HepG2 (cell line): Measurements from ENCODE around the gene OTC. TPM values are rescaled to one million over a fixed set of nuclear protein-coding genes. Genes with fewer than 3 reads are reported as not detected.

Experiments
- ATAC-seq: fragments of 200-7000 bp; cut with Tn5 transposase; 3 replicates; pipeline ENCODE4 v1.9.1; 2020; ENCODE audit warnings: mild to moderate bottlenecking, moderate library complexity
- BruUV-seq: library from RNA; stranded (reverse); fragments of 400-500 nt; replicated peaks from 2 replicates; lab custom pipeline; 2021; lab: Mats Ljungman, UMichigan
- CTCF ChIA-PET: fragments of 300-600 bp; formaldehyde crosslinking; extraction: SDS; loops from one replicate; lab custom pipeline; 2021; ENCODE audit warnings: low total read pairs, inconsistent platforms, low intra/inter-chr PET ratio; lab: Yijun Ruan, JAX
- POLR2A ChIA-PET: fragments of 350-600 bp; sonication (Branson Sonifier 250); formaldehyde crosslinking; loops from one replicate; lab custom pipeline; 2020; ENCODE audit warnings: antibody characterized with exemption, inconsistent platforms; lab: Yijun Ruan, JAX
- DNase-seq: peaks from one replicate; pipeline ENCODE4 v3.0.0-alpha.2; 2015; ENCODE audit warnings: low spot score
- FAIRE-seq: peaks from 3 replicates; lab custom pipeline; 2011; peaks lifted over from hg19 to GRCh38; lab: Jason Lieb, UNC
- H2AFZ ChIP-seq: one replicate; pipeline ENCODE4 v1.6.1; 2011; ENCODE audit warnings: low read length, inconsistent platforms
- H3K27ac ChIP-seq: fragments of 300-600 bp; 3 replicates; pipeline ENCODE4 v1.8.0; 2011; ENCODE audit warnings: mixed run types, mild to moderate bottlenecking, mixed read lengths, low read length, inconsistent platforms; ENCODE audit not compliant: insufficient read depth; ENCODE audit errors: extremely low read length
- H3K27me3 ChIP-seq, 2 experiments: fragments of 200-600 bp in 1 of 2; 2 replicates in 1 of 2; 3 replicates in 1 of 2; pipeline versions ENCODE4 v1.6.0 to v1.8.0; 2011; ENCODE audit warnings: low read length in 2 of 2, mild to moderate bottlenecking in 2 of 2, moderate library complexity in 2 of 2, inconsistent platforms in 1 of 2; ENCODE audit not compliant: insufficient read depth in 2 of 2, control insufficient read depth in 1 of 2
- H3K36me3 ChIP-seq, 2 experiments: fragments of 200-600 bp in 1 of 2; replicated peaks in 1 of 2; 2 replicates in 1 of 2; 3 replicates in 1 of 2; pipeline versions ENCODE4 v1.5.1 to v1.8.0; 2011; ENCODE audit warnings: low read length in 2 of 2, inconsistent platforms in 1 of 2; ENCODE audit not compliant: insufficient read depth in 2 of 2, control insufficient read depth in 1 of 2
- H3K4me1 ChIP-seq: 2 replicates; pipeline ENCODE4 v1.5.1; 2012; ENCODE audit warnings: low read length, inconsistent platforms; ENCODE audit not compliant: insufficient read depth
- H3K4me2 ChIP-seq: 2 replicates; pipeline ENCODE4 v1.6.0; 2011; ENCODE audit warnings: low read depth, low read length, inconsistent platforms
- H3K4me3 ChIP-seq, 3 experiments: fragments of 200-600 bp in 1 of 3; sonication (generic), shearing (Covaris generic) in 1 of 3; replicated peaks in 1 of 3; 2 replicates each; pipeline ENCODE4 v1.5.1; 2011 to 2016; ENCODE audit warnings: low read length in 3 of 3, inconsistent platforms in 2 of 3, low read depth in 2 of 3, mild to moderate bottlenecking in 2 of 3, control low read depth in 1 of 3, mixed read lengths in 1 of 3; ENCODE audit not compliant: insufficient read depth in 1 of 3
- H3K79me2 ChIP-seq: one replicate; pipeline ENCODE4 v1.6.1; 2011; ENCODE audit warnings: low read length, inconsistent platforms; ENCODE audit not compliant: insufficient read depth
- H3K9ac ChIP-seq: 2 replicates; pipeline ENCODE4 v1.6.0; 2011; ENCODE audit warnings: mild to moderate bottlenecking, low read depth, low read length, inconsistent platforms; ENCODE audit not compliant: insufficient read depth
- H3K9me3 ChIP-seq: 2 replicates; pipeline ENCODE4 v1.5.1; 2012; ENCODE audit warnings: mild to moderate bottlenecking, low read length
- H4K20me1 ChIP-seq: 2 replicates; pipeline ENCODE4 v1.6.0; 2011; ENCODE audit warnings: inconsistent platforms, mild to moderate bottlenecking, low read length, moderate library complexity; ENCODE audit not compliant: insufficient read depth
- CBX1 ChIP-seq: IDR thresholded peaks from one replicate; pipeline ENCODE4 v1.6.1; 2016; ENCODE audit warnings: antibody characterized with exemption, low read depth
- MAFF ChIP-seq: IDR thresholded peaks from 2 replicates; pipeline ENCODE4 v1.6.1; 2011; ENCODE audit warnings: low read depth, low read length, improper control_type of control experiment
- MAFK ChIP-seq, 2 experiments: IDR thresholded peaks in 1 of 2; conservative IDR thresholded peaks in 1 of 2; 2 replicates each; pipeline ENCODE4 v1.6.1; 2011; ENCODE audit warnings: improper control_type of control experiment in 2 of 2, low read length in 2 of 2
- SRF ChIP-seq: IDR thresholded peaks from 2 replicates; pipeline ENCODE4 v1.6.1; 2011; ENCODE audit warnings: mild to moderate bottlenecking, low read depth, low read length, moderate library complexity
- ZNF530 ChIP-seq: sonication (generic); formaldehyde crosslinking; IDR thresholded peaks from 2 replicates; pipeline ENCODE4 v1.5.0; 2020; ENCODE audit warnings: low read depth, mild to moderate bottlenecking, missing genetic modification reagents
- WGBS: methylation state at CpG from one replicate; pipeline ENCODE4 v1.1.6; 2017; ENCODE audit warnings: low lambda C conversion rate; 5-methylcytosine and 5-hydroxymethylcytosine counted together
- in situ Hi-C: cut with HindIII; loops from 2 replicates; pipeline ENCODE4 v1.10.0; 2017; ENCODE audit warnings: low pct_unique_long_range_greater_than_20kb; ENCODE audit not compliant: extremely low pct_ligation_motif_present
- intact Hi-C: fragments of 100-400 bp; cut with micrococcal nuclease; formaldehyde crosslinking; loops from one replicate; pipeline ENCODE4 v1.10.0; 2022; ENCODE audit not compliant: unreplicated experiment
- polyA plus RNA-seq, 8 experiments: library from polyadenylated mRNA; depleted of rRNA in 3 of 8; stranded (reverse) in 7 of 8; unstranded in 1 of 8; fragments of >200 nt; fragmentation: Illumina TruSeq in 4 of 8; extraction: Trizol in 4 of 8; gene quantifications; 2 replicates each; pipeline versions ENCODE4 v1.2.1 to v1.2.3, GENCODE V29; 2011 to 2016; ENCODE audit warnings: low read depth in 4 of 8, missing spikeins in 1 of 8, mixed read lengths in 1 of 8; ENCODE audit not compliant: insufficient read depth in 1 of 8
- total RNA-seq, 5 experiments: library from RNA; depleted of rRNA; stranded (reverse); fragments of >200 nt; fragmentation: Illumina TruSeq; extraction: Trizol; gene quantifications; 2 replicates each; pipeline ENCODE4 v1.2.3, GENCODE V29; 2016; ENCODE audit warnings: low read depth in 1 of 5

Gene OTC
- total and polyA plus RNA-seq, 2 of the 13 experiments (the other 11 are each of a cell fraction or from before 2014, with no cell fraction given) = 0.04 to 1.8 TPM

- no peaks in the 10 kb centered on the region for H4K20me1 ChIP-seq
- POLR2A ChIA-PET = no interaction called here
- no TSS peak for BruUV-seq
- no peak for FAIRE-seq
- CTCF ChIA-PET = no interaction called here
- H3K4me3 ChIP-seq = no peak overlapping the region
- H2AFZ ChIP-seq = no peak overlapping the region
- H3K27ac ChIP-seq = no peak overlapping the region
- H3K79me2 ChIP-seq = no peaks in the 10 kb centered on the region
- DNase-seq = no peak
- H3K9ac ChIP-seq = no peak overlapping the region
- H3K4me1 ChIP-seq = peaks cover 75% of the 10 kb centered on the region
- WGBS = 91% methylated on average over 5 of the region's 5 CpGs
- in situ Hi-C loops (no loop called here), intact Hi-C loops (loop anchor here (5.0 kb wide), 1 partner anchor 456 kb away; the partner anchor contains the start of gene MID1IP1)
- no peak overlapping the region for H3K4me2 ChIP-seq
- H3K9me3 ChIP-seq = no peaks in the 10 kb centered on the region
- no peak for ATAC-seq
- H3K27me3 ChIP-seq = no peaks in the 10 kb centered on the region
- H3K36me3 ChIP-seq = no peaks in the 10 kb centered on the region
- peak; percentile 73 for TF ChIP-seq MAFF
- TF ChIP-seq CBX1 = no peak
- TF ChIP-seq MAFK (conservative IDR thresholded peaks at IDR 0.05 in 1 of 2, IDR thresholded peaks at IDR 0.05 in 1 of 2; ENCODE audit: low read length in 2 of 2) = peak; percentile 73 to 82
Observed at GRCh38 chrX:38346150-38346549, 6.3 kb upstream of the OTC start.

- intact Hi-C loops = loop anchor here (5.0 kb wide), 1 partner anchor 455 kb away; the partner anchor contains the start of gene MID1IP1
- no peaks in the 10 kb centered on the region for H3K79me2 ChIP-seq
- ChIA-PET CTCF (no interaction called here), POLR2A (no interaction called here)
- TF ChIP-seq ZNF530 (no peak), SRF (0 out of 2 replicates have a peak, but pooled peaks have one; percentile 25)
- H3K36me3 ChIP-seq = no peaks in the 10 kb centered on the region
- DNase-seq (no peak), ATAC-seq (no peak), FAIRE-seq (no peak)
- no peak overlapping the region for H3K4me3 ChIP-seq
- H2AFZ ChIP-seq = no peak overlapping the region
- H3K27me3 ChIP-seq = no peaks in the 10 kb centered on the region
- no peak overlapping the region for H3K9ac ChIP-seq
- H4K20me1 ChIP-seq = no peaks in the 10 kb centered on the region
- no TSS peak for BruUV-seq
- no peak overlapping the region for H3K27ac ChIP-seq
- in situ Hi-C loops = no loop called here
- no peaks in the 10 kb centered on the region for H3K9me3 ChIP-seq
- WGBS = 92% methylated on average over 2 of the region's 2 CpGs
- H3K4me2 ChIP-seq = no peak overlapping the region
- peaks cover 75% of the 10 kb centered on the region for H3K4me1 ChIP-seq
Observed at GRCh38 chrX:38347136-38347535, 5.3 kb upstream of the OTC start.
